Fibroblast of lung (primary cell): ENCODE measurements around the gene PMAIP1.

Experiments
- EZH2 ChIP-seq: IDR thresholded peaks from 2 replicates; pipeline ENCODE4 v1.5.1; 2012; ENCODE audit warnings: low read length, control low read depth, mild to moderate bottlenecking; ENCODE audit errors: missing control alignments
- TF ChIP-seq, protein P1 (sequence below), 2 donors: IDR thresholded peaks in 1 of 2; conservative IDR thresholded peaks in 1 of 2; 1 replicate in 1 of 2; 2 replicates in 1 of 2; pipeline ENCODE4 v1.5.1; 2011 to 2012; ENCODE audit warnings: low read length in 2 of 2, control low read depth in 1 of 2, inconsistent platforms in 1 of 2, low read depth in 1 of 2, mild to moderate bottlenecking in 1 of 2

DNA sequence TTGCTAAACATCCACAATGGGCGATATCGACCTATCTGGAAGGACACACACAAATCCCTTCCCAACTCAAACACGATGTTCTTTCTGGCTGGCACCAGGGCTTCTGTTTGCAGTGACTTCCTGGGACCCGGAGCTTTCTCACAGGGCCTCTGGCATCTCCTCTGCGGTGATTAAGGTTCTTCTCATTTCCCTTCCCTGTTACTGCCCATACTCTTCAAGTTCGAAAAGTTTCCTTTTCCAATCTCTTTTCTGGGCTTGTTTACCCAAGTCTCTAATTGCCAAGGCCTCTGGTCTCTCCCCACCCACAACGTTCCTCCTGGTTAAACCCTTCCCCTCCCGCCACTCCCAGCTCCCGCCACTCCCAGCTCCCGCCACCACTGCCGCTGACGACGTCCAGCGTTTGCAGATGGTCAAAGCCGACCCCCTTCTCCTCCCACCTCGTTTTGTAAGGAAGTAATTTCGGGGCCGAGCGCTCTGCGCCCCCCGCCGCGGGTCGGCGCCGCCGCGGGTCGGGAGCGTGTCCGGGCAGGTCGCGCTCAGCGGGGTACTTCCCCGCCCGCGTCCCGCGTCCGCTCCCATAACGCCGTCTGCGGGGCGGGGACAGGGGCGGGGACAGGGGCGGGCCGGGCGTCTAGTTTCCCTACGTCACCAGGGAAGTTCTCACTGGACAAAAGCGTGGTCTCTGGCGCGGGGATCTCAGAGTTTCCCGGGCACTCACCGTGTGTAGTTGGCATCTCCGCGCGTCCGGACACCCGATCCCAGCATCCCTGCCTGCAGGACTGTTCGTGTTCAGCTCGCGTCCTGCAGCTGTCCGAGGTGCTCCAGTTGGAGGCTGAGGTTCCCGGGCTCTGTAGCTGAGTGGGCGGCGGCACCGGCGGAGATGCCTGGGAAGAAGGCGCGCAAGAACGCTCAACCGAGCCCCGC is at the start of gene PMAIP1:
- TF ChIP-seq, protein P1, sequence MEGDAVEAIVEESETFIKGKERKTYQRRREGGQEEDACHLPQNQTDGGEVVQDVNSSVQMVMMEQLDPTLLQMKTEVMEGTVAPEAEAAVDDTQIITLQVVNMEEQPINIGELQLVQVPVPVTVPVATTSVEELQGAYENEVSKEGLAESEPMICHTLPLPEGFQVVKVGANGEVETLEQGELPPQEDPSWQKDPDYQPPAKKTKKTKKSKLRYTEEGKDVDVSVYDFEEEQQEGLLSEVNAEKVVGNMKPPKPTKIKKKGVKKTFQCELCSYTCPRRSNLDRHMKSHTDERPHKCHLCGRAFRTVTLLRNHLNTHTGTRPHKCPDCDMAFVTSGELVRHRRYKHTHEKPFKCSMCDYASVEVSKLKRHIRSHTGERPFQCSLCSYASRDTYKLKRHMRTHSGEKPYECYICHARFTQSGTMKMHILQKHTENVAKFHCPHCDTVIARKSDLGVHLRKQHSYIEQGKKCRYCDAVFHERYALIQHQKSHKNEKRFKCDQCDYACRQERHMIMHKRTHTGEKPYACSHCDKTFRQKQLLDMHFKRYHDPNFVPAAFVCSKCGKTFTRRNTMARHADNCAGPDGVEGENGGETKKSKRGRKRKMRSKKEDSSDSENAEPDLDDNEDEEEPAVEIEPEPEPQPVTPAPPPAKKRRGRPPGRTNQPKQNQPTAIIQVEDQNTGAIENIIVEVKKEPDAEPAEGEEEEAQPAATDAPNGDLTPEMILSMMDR (conservative IDR thresholded peaks at IDR 0.05 in 1 of 2, IDR thresholded peaks at IDR 0.05 in 1 of 2; ENCODE audit: low read depth in 1 of 2, low read length in 2 of 2): no peak
- TF ChIP-seq EZH2: no peak
